Measurements from ENCODE around the gene RPRD1B.

The RPRD1B gene

GRCh38 chr20:38059832-38060231, 26.3 kb downstream of the RPRD1B start:
- H3K4me3 ChIP-seq (ENCODE audit: severe bottlenecking): no peak overlapping the region
- H3K27ac ChIP-seq (ENCODE audit: poor library complexity, severe bottlenecking): peak overlapping the region; percentile 22
- H3K27me3 ChIP-seq (ENCODE audit: insufficient read depth, poor library complexity, severe bottlenecking): no peaks in the 10 kb centered on the region
- peaks cover 92% of the 10 kb centered on the region for H3K36me3 ChIP-seq (ENCODE audit: low read depth)
- DNase-seq (ENCODE audit: low spot score): no peak
- peak; percentile 68 for ATAC-seq (ENCODE audit: low read depth)
- no peak for TF ChIP-seq CTCF (IDR thresholded peaks at IDR 0.05; ENCODE audit: poor library complexity, severe bottlenecking)
- H3K4me1 ChIP-seq (ENCODE audit: insufficient read depth, poor library complexity, severe bottlenecking): peaks cover 22% of the 10 kb centered on the region
- H3K9me3 ChIP-seq (ENCODE audit: severe bottlenecking): no peaks in the 10 kb centered on the region

GRCh38 chr20:38060536-38060935, 27.0 kb downstream of the RPRD1B start:
- ATAC-seq (ENCODE audit: low read depth): no peak
- Histone ChIP-seq H3K36me3 (ENCODE audit: low read depth) (peaks cover 97% of the 10 kb centered on the region), H3K4me3 (ENCODE audit: severe bottlenecking) (no peak overlapping the region), H3K9me3 (ENCODE audit: severe bottlenecking) (no peaks in the 10 kb centered on the region), H3K27me3 (ENCODE audit: insufficient read depth, poor library complexity, severe bottlenecking) (no peaks in the 10 kb centered on the region), H3K27ac (ENCODE audit: poor library complexity, severe bottlenecking) (peak overlapping the region; percentile 22), H3K4me1 (ENCODE audit: insufficient read depth, poor library complexity, severe bottlenecking) (peaks cover 22% of the 10 kb centered on the region)
- DNase-seq (ENCODE audit: low spot score): no peak
- TF ChIP-seq CTCF (IDR thresholded peaks at IDR 0.05; ENCODE audit: poor library complexity, severe bottlenecking): no peak

GRCh38 chr20:38061109-38061508, 27.6 kb downstream of the RPRD1B start:
- H3K27me3 ChIP-seq (ENCODE audit: insufficient read depth, poor library complexity, severe bottlenecking): no peaks in the 10 kb centered on the region
- ATAC-seq (ENCODE audit: low read depth) (no peak), DNase-seq (ENCODE audit: low spot score) (no peak)
- H3K36me3 ChIP-seq (ENCODE audit: low read depth): peaks cover 98% of the 10 kb centered on the region
- no peak for TF ChIP-seq CTCF (IDR thresholded peaks at IDR 0.05; ENCODE audit: poor library complexity, severe bottlenecking)
- peaks cover 22% of the 10 kb centered on the region for H3K4me1 ChIP-seq (ENCODE audit: insufficient read depth, poor library complexity, severe bottlenecking)
- H3K9me3 ChIP-seq (ENCODE audit: severe bottlenecking): no peaks in the 10 kb centered on the region
- H3K27ac ChIP-seq (ENCODE audit: poor library complexity, severe bottlenecking): peak overlapping the region; percentile 22
- H3K4me3 ChIP-seq (ENCODE audit: severe bottlenecking): no peak overlapping the region

GRCh38 chr20:38062890-38063289, 29.3 kb downstream of the RPRD1B start:
- H3K36me3 ChIP-seq (ENCODE audit: low read depth): peaks cover 100% of the 10 kb centered on the region
- H3K27me3 ChIP-seq (ENCODE audit: insufficient read depth, poor library complexity, severe bottlenecking): no peaks in the 10 kb centered on the region
- H3K4me3 ChIP-seq (ENCODE audit: severe bottlenecking): no peak overlapping the region
- ATAC-seq (ENCODE audit: low read depth) (no peak), DNase-seq (ENCODE audit: low spot score) (no peak)
- peaks cover 19% of the 10 kb centered on the region for H3K4me1 ChIP-seq (ENCODE audit: insufficient read depth, poor library complexity, severe bottlenecking)
- no peak for TF ChIP-seq CTCF (IDR thresholded peaks at IDR 0.05; ENCODE audit: poor library complexity, severe bottlenecking)
- no peaks in the 10 kb centered on the region for H3K9me3 ChIP-seq (ENCODE audit: severe bottlenecking)
- no peak overlapping the region for H3K27ac ChIP-seq (ENCODE audit: poor library complexity, severe bottlenecking)

- Histone ChIP-seq H3K9me3 (ENCODE audit: severe bottlenecking) (no peaks in the 10 kb centered on the region), H3K27ac (ENCODE audit: poor library complexity, severe bottlenecking) (no peak overlapping the region), H3K27me3 (ENCODE audit: insufficient read depth, poor library complexity, severe bottlenecking) (no peaks in the 10 kb centered on the region), H3K4me1 (ENCODE audit: insufficient read depth, poor library complexity, severe bottlenecking) (peaks cover 18% of the 10 kb centered on the region), H3K4me3 (ENCODE audit: severe bottlenecking) (no peak overlapping the region), H3K36me3 (ENCODE audit: low read depth) (peaks cover 100% of the 10 kb centered on the region)
- no peak for ATAC-seq (ENCODE audit: low read depth)
- no peak for TF ChIP-seq CTCF (IDR thresholded peaks at IDR 0.05; ENCODE audit: poor library complexity, severe bottlenecking)
- no peak for DNase-seq (ENCODE audit: low spot score)
Measured at GRCh38 chr20:38063911-38064530, 30.5 kb downstream of the RPRD1B start.

All from RWPE2 (cell line).